Body of pancreas (tissue), 4 donors: ENCODE data around the gene POLH.

Experiments used
- CTCF ChIP-seq, 7 experiments: fragments of 450-650 bp in 4 of 7; fragments of 200-600 bp in 3 of 7; sonication (generic) in 3 of 7; IDR thresholded peaks; one replicate each; pipeline ENCODE4 v1.5.1; 2016 to 2019; ENCODE audit warnings: antibody characterized with exemption in 7 of 7
- POLR2A ChIP-seq, 3 donors: fragments of 450-650 bp; IDR thresholded peaks; one replicate each; pipeline ENCODE4 v1.6.1; 2016; ENCODE audit warnings: antibody characterized with exemption in 3 of 3, mild to moderate bottlenecking in 2 of 3

- TF ChIP-seq POLR2A (IDR thresholded peaks at IDR 0.05) (no peak), CTCF (IDR thresholded peaks at IDR 0.05) (no peak)
These were observed 33.4 kb downstream of the POLH start for GRCh38 chr6:43609402-43609801.
